ENCODE measurements around the gene CRISPLD2.

DNA sequence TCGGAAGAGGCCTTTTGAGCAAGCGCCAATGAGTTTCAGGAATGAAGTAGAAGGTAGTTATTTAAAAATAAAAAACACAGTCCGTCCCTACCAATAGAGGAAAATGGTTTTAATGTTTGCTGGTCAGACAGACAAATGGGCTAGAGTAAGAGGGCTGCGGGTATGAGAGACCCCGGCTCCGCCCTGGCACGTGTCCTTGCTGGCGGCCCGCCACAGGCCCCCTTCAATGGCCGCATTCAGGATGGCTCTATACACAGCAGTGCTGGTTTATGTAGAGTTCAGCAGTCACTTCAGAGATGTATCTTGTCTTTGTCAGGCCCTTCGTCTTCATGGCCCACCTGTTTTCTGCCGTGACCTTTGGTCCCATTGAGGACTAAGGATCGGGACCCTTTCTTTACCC lies 87.3 kb downstream of the CRISPLD2 start:
- TF ChIP-seq ZNF223 (tag by site-specific recombination; IDR thresholded peaks at IDR 0.05), result no peak
- TF ChIP-seq ZNF747 (tag by site-specific recombination; IDR thresholded peaks at IDR 0.05), result no peak
- TF ChIP-seq, protein P1, sequence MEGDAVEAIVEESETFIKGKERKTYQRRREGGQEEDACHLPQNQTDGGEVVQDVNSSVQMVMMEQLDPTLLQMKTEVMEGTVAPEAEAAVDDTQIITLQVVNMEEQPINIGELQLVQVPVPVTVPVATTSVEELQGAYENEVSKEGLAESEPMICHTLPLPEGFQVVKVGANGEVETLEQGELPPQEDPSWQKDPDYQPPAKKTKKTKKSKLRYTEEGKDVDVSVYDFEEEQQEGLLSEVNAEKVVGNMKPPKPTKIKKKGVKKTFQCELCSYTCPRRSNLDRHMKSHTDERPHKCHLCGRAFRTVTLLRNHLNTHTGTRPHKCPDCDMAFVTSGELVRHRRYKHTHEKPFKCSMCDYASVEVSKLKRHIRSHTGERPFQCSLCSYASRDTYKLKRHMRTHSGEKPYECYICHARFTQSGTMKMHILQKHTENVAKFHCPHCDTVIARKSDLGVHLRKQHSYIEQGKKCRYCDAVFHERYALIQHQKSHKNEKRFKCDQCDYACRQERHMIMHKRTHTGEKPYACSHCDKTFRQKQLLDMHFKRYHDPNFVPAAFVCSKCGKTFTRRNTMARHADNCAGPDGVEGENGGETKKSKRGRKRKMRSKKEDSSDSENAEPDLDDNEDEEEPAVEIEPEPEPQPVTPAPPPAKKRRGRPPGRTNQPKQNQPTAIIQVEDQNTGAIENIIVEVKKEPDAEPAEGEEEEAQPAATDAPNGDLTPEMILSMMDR (tag by site-specific recombination; IDR thresholded peaks at IDR 0.05), result no peak
- TF ChIP-seq ZNF391 (tag by site-specific recombination; IDR thresholded peaks at IDR 0.05; ENCODE audit: borderline replicate concordance, low read depth), result no peak
- no peak for TF ChIP-seq ZNF16 (tag by site-specific recombination; IDR thresholded peaks at IDR 0.05; ENCODE audit: low read depth)
- no peak for TF ChIP-seq GFI1B (tag by site-specific recombination; IDR thresholded peaks at IDR 0.05)
- no peak for TF ChIP-seq ZNF580 (tag by site-specific recombination; IDR thresholded peaks at IDR 0.05)
- TF ChIP-seq, protein P2, sequence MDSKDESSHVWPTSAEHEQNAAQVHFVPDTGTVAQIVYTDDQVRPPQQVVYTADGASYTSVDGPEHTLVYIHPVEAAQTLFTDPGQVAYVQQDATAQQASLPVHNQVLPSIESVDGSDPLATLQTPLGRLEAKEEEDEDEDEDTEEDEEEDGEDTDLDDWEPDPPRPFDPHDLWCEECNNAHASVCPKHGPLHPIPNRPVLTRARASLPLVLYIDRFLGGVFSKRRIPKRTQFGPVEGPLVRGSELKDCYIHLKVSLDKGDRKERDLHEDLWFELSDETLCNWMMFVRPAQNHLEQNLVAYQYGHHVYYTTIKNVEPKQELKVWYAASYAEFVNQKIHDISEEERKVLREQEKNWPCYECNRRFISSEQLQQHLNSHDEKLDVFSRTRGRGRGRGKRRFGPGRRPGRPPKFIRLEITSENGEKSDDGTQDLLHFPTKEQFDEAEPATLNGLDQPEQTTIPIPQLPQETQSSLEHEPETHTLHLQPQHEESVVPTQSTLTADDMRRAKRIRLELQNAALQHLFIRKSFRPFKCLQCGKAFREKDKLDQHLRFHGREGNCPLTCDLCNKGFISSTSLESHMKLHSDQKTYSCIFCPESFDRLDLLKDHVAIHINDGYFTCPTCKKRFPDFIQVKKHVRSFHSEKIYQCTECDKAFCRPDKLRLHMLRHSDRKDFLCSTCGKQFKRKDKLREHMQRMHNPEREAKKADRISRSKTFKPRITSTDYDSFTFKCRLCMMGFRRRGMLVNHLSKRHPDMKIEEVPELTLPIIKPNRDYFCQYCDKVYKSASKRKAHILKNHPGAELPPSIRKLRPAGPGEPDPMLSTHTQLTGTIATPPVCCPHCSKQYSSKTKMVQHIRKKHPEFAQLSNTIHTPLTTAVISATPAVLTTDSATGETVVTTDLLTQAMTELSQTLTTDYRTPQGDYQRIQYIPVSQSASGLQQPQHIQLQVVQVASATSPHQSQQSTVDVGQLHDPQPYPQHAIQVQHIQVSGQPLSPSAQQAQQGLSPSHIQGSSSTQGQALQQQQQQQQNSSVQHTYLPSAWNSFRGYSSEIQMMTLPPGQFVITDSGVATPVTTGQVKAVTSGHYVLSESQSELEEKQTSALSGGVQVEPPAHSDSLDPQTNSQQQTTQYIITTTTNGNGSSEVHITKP (tag by site-specific recombination; IDR thresholded peaks at IDR 0.05), result no peak
- TF ChIP-seq, protein P3, sequence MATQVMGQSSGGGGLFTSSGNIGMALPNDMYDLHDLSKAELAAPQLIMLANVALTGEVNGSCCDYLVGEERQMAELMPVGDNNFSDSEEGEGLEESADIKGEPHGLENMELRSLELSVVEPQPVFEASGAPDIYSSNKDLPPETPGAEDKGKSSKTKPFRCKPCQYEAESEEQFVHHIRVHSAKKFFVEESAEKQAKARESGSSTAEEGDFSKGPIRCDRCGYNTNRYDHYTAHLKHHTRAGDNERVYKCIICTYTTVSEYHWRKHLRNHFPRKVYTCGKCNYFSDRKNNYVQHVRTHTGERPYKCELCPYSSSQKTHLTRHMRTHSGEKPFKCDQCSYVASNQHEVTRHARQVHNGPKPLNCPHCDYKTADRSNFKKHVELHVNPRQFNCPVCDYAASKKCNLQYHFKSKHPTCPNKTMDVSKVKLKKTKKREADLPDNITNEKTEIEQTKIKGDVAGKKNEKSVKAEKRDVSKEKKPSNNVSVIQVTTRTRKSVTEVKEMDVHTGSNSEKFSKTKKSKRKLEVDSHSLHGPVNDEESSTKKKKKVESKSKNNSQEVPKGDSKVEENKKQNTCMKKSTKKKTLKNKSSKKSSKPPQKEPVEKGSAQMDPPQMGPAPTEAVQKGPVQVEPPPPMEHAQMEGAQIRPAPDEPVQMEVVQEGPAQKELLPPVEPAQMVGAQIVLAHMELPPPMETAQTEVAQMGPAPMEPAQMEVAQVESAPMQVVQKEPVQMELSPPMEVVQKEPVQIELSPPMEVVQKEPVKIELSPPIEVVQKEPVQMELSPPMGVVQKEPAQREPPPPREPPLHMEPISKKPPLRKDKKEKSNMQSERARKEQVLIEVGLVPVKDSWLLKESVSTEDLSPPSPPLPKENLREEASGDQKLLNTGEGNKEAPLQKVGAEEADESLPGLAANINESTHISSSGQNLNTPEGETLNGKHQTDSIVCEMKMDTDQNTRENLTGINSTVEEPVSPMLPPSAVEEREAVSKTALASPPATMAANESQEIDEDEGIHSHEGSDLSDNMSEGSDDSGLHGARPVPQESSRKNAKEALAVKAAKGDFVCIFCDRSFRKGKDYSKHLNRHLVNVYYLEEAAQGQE (tag by site-specific recombination; IDR thresholded peaks at IDR 0.05), result no peak
- TF ChIP-seq, protein P4, sequence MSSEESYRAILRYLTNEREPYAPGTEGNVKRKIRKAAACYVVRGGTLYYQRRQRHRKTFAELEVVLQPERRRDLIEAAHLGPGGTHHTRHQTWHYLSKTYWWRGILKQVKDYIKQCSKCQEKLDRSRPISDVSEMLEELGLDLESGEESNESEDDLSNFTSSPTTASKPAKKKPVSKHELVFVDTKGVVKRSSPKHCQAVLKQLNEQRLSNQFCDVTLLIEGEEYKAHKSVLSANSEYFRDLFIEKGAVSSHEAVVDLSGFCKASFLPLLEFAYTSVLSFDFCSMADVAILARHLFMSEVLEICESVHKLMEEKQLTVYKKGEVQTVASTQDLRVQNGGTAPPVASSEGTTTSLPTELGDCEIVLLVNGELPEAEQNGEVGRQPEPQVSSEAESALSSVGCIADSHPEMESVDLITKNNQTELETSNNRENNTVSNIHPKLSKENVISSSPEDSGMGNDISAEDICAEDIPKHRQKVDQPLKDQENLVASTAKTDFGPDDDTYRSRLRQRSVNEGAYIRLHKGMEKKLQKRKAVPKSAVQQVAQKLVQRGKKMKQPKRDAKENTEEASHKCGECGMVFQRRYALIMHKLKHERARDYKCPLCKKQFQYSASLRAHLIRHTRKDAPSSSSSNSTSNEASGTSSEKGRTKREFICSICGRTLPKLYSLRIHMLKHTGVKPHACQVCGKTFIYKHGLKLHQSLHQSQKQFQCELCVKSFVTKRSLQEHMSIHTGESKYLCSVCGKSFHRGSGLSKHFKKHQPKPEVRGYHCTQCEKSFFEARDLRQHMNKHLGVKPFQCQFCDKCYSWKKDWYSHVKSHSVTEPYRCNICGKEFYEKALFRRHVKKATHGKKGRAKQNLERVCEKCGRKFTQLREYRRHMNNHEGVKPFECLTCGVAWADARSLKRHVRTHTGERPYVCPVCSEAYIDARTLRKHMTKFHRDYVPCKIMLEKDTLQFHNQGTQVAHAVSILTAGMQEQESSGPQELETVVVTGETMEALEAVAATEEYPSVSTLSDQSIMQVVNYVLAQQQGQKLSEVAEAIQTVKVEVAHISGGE (tag by site-specific recombination; conservative IDR thresholded peaks at IDR 0.05; ENCODE audit: low read depth), result no peak
- no peak for TF ChIP-seq ZNF544 (tag by site-specific recombination; IDR thresholded peaks at IDR 0.05)
- TF ChIP-seq ZNF121 (tag by site-specific recombination; IDR thresholded peaks at IDR 0.05), result no peak
- TF ChIP-seq TRIM28 (IDR thresholded peaks at IDR 0.05; ENCODE audit: borderline replicate concordance, low read length), result no peak

Measured in HEK293 (cell line).